ENCODE results near the gene TAS2R14.

DNA sequence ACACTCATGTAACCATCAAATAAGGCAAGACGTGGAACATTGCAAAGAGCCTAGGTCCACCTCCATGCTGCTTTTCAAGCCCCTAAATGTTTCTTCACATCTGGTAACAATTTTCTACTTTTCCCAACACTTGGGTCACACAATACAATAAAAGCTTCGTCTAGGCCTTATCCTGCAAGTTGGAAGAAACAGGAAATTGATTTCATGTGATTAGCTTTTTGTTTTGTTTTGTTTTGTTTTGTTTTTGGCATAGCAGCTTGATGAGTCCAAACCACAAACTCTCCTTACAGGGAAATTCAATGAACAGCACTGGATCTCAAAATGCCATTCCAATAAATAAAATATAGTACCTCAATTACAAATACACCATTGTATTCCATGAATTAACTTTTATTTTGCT lies 28.3 kb upstream of the TAS2R14 start:
- TF ChIP-seq, protein P1, sequence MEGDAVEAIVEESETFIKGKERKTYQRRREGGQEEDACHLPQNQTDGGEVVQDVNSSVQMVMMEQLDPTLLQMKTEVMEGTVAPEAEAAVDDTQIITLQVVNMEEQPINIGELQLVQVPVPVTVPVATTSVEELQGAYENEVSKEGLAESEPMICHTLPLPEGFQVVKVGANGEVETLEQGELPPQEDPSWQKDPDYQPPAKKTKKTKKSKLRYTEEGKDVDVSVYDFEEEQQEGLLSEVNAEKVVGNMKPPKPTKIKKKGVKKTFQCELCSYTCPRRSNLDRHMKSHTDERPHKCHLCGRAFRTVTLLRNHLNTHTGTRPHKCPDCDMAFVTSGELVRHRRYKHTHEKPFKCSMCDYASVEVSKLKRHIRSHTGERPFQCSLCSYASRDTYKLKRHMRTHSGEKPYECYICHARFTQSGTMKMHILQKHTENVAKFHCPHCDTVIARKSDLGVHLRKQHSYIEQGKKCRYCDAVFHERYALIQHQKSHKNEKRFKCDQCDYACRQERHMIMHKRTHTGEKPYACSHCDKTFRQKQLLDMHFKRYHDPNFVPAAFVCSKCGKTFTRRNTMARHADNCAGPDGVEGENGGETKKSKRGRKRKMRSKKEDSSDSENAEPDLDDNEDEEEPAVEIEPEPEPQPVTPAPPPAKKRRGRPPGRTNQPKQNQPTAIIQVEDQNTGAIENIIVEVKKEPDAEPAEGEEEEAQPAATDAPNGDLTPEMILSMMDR (IDR thresholded peaks at IDR 0.05) = no peak
- no peak for TF ChIP-seq POLR2AphosphoS5 (IDR thresholded peaks at IDR 0.05; ENCODE audit: low read depth, low read length)
- TF ChIP-seq SIN3A (IDR thresholded peaks at IDR 0.05; ENCODE audit: borderline replicate concordance, insufficient read depth, low read depth, low read length) = no peak
- TF ChIP-seq, protein P2, sequence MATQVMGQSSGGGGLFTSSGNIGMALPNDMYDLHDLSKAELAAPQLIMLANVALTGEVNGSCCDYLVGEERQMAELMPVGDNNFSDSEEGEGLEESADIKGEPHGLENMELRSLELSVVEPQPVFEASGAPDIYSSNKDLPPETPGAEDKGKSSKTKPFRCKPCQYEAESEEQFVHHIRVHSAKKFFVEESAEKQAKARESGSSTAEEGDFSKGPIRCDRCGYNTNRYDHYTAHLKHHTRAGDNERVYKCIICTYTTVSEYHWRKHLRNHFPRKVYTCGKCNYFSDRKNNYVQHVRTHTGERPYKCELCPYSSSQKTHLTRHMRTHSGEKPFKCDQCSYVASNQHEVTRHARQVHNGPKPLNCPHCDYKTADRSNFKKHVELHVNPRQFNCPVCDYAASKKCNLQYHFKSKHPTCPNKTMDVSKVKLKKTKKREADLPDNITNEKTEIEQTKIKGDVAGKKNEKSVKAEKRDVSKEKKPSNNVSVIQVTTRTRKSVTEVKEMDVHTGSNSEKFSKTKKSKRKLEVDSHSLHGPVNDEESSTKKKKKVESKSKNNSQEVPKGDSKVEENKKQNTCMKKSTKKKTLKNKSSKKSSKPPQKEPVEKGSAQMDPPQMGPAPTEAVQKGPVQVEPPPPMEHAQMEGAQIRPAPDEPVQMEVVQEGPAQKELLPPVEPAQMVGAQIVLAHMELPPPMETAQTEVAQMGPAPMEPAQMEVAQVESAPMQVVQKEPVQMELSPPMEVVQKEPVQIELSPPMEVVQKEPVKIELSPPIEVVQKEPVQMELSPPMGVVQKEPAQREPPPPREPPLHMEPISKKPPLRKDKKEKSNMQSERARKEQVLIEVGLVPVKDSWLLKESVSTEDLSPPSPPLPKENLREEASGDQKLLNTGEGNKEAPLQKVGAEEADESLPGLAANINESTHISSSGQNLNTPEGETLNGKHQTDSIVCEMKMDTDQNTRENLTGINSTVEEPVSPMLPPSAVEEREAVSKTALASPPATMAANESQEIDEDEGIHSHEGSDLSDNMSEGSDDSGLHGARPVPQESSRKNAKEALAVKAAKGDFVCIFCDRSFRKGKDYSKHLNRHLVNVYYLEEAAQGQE (IDR thresholded peaks at IDR 0.05; ENCODE audit: insufficient read depth in 1 of 2, low read depth in 2 of 2, low read length in 1 of 2) = no peak
- TF ChIP-seq TCF7L2 (IDR thresholded peaks at IDR 0.05; ENCODE audit: low read depth, low read length) = no peak

Measured in Panc1 (cell line).